ENCODE measurements around the gene ARHGEF39.

DNA sequence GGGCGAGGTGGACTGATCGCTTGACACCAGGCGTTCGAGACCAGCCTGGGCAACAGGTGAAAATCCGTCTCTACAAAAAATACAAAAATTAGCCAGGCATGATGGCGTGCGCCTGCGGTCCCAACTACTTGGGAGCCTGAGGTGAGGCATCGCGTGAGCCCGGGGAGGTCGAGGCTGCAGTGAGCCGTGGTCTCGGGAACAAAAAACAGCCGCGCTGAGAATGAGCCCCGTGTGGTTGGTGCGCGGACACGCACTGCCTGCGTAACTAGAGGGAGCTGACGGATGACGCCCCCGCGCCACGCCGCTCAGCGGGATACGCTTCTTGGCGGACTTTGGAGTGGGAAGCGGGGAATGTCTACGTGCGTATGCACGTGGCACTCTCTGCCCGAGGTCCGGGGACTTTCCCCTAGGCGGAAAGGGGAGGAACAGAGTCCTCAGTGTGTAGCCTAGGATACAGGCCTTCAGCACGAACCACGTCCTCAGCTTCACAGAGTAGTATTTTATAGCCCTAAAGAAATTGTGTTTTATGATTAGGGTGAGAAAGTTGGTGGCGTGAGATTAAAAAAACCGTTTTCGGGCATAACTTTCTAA, 7.4 kb downstream of the ARHGEF39 start, which contains the start of gene RMRP:
- TF ChIP-seq RBBP5 (IDR thresholded peaks at IDR 0.05; ENCODE audit: borderline replicate concordance, insufficient read depth, low read length, poor library complexity, severe bottlenecking) (no peak), DDX20 (tag; IDR thresholded peaks at IDR 0.05; ENCODE audit: low read depth) (no peak), FOXK1 (CRISPR knock-in tag; IDR thresholded peaks at IDR 0.05; ENCODE audit: borderline replicate concordance) (peak; percentile 59; the same call in 1 of the 2 replicates), SIN3B (IDR thresholded peaks at IDR 0.05; ENCODE audit: low read depth) (no peak), KDM4B (IDR thresholded peaks at IDR 0.05; ENCODE audit: borderline replicate concordance in 2 of 2, low read depth in 1 of 2) (no peak), POLR2AphosphoS2 (IDR thresholded peaks at IDR 0.05; ENCODE audit: low read length) (no peak), NRF1 (conservative IDR thresholded peaks at IDR 0.05 in 1 of 2, IDR thresholded peaks at IDR 0.05 in 1 of 2) (no peak), POLR2A (conservative IDR thresholded peaks at IDR 0.05) (no peak; the same call in 1 of the 2 replicates), YBX1 (IDR thresholded peaks at IDR 0.05) (no peak)
- TF ChIP-seq, protein P1, sequence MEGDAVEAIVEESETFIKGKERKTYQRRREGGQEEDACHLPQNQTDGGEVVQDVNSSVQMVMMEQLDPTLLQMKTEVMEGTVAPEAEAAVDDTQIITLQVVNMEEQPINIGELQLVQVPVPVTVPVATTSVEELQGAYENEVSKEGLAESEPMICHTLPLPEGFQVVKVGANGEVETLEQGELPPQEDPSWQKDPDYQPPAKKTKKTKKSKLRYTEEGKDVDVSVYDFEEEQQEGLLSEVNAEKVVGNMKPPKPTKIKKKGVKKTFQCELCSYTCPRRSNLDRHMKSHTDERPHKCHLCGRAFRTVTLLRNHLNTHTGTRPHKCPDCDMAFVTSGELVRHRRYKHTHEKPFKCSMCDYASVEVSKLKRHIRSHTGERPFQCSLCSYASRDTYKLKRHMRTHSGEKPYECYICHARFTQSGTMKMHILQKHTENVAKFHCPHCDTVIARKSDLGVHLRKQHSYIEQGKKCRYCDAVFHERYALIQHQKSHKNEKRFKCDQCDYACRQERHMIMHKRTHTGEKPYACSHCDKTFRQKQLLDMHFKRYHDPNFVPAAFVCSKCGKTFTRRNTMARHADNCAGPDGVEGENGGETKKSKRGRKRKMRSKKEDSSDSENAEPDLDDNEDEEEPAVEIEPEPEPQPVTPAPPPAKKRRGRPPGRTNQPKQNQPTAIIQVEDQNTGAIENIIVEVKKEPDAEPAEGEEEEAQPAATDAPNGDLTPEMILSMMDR (IDR thresholded peaks at IDR 0.05 in 2 of 3, conservative IDR thresholded peaks at IDR 0.05 in 1 of 3; ENCODE audit: insufficient read depth in 2 of 3, low read depth in 1 of 3, low read length in 3 of 3), result peak; percentile 19 to 35 (median 25); a peak in 2 of 6 replicates
- TF ChIP-seq, protein P2, sequence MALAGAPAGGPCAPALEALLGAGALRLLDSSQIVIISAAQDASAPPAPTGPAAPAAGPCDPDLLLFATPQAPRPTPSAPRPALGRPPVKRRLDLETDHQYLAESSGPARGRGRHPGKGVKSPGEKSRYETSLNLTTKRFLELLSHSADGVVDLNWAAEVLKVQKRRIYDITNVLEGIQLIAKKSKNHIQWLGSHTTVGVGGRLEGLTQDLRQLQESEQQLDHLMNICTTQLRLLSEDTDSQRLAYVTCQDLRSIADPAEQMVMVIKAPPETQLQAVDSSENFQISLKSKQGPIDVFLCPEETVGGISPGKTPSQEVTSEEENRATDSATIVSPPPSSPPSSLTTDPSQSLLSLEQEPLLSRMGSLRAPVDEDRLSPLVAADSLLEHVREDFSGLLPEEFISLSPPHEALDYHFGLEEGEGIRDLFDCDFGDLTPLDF (CRISPR knock-in tag; IDR thresholded peaks at IDR 0.05), result no peak; the same call in 1 of the 2 replicates
- TF ChIP-seq, protein P3, sequence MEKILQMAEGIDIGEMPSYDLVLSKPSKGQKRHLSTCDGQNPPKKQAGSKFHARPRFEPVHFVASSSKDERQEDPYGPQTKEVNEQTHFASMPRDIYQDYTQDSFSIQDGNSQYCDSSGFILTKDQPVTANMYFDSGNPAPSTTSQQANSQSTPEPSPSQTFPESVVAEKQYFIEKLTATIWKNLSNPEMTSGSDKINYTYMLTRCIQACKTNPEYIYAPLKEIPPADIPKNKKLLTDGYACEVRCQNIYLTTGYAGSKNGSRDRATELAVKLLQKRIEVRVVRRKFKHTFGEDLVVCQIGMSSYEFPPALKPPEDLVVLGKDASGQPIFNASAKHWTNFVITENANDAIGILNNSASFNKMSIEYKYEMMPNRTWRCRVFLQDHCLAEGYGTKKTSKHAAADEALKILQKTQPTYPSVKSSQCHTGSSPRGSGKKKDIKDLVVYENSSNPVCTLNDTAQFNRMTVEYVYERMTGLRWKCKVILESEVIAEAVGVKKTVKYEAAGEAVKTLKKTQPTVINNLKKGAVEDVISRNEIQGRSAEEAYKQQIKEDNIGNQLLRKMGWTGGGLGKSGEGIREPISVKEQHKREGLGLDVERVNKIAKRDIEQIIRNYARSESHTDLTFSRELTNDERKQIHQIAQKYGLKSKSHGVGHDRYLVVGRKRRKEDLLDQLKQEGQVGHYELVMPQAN (IDR thresholded peaks at IDR 0.05; ENCODE audit: borderline replicate concordance), result peak; percentile 84; the same call in 1 of the 2 replicates
